Astrocyte (in vitro differentiated cells and primary cell): Measurements from ENCODE around the gene NRAP. TPM values are rescaled to one million over a fixed set of nuclear protein-coding genes. Genes with fewer than 3 reads are reported as not detected.

ENCODE experiments used
- DNase-seq: peaks from one replicate; pipeline ENCODE4 v3.0.0-alpha.2; 2010; ENCODE audit warnings: low read depth
- FAIRE-seq: peaks from 2 replicates; lab custom pipeline; 2011; peaks lifted over from hg19 to GRCh38; lab: Jason Lieb, UNC
- H2AFZ ChIP-seq: 2 replicates; pipeline ENCODE4 v1.6.0; 2012; ENCODE audit warnings: low read depth, low read length, inconsistent platforms
- H3K27ac ChIP-seq: 2 replicates; pipeline ENCODE4 v1.5.1; 2011; ENCODE audit warnings: low read depth, low read length, inconsistent platforms
- H3K27me3 ChIP-seq: 2 replicates; pipeline ENCODE4 v1.6.0; 2011; ENCODE audit warnings: low read length, inconsistent platforms; ENCODE audit not compliant: insufficient read depth
- H3K36me3 ChIP-seq: 2 replicates; pipeline ENCODE4 v1.5.1; 2011; ENCODE audit warnings: low read length, inconsistent platforms; ENCODE audit not compliant: insufficient read depth
- H3K4me1 ChIP-seq: 2 replicates; pipeline ENCODE4 v1.5.1; 2011; ENCODE audit warnings: low read length, inconsistent platforms; ENCODE audit not compliant: insufficient read depth
- H3K4me2 ChIP-seq: 2 replicates; pipeline ENCODE4 v1.6.0; 2012; ENCODE audit warnings: low read length, inconsistent platforms
- H3K4me3 ChIP-seq: 2 replicates; pipeline ENCODE4 v1.5.1; 2011; ENCODE audit warnings: low read depth, mild to moderate bottlenecking, low read length, inconsistent platforms; ENCODE audit not compliant: insufficient read depth
- H3K79me2 ChIP-seq: 2 replicates; pipeline ENCODE4 v1.6.0; 2012; ENCODE audit warnings: mild to moderate bottlenecking, low read length, inconsistent platforms; ENCODE audit not compliant: insufficient read depth
- H3K9ac ChIP-seq: 2 replicates; pipeline ENCODE4 v1.6.0; 2012; ENCODE audit warnings: mild to moderate bottlenecking, low read length, inconsistent platforms
- H3K9me3 ChIP-seq: 2 replicates; pipeline ENCODE4 v1.5.1; 2012; ENCODE audit warnings: low read depth, mild to moderate bottlenecking, low read length, inconsistent platforms; ENCODE audit not compliant: insufficient read depth
- H4K20me1 ChIP-seq: 2 replicates; pipeline ENCODE4 v1.6.0; 2012; ENCODE audit warnings: low read length, inconsistent platforms; ENCODE audit not compliant: insufficient read depth
- H3K27ac Mint-ChIP-seq: one replicate; pipeline ENCODE4 v1.8.0; 2021; ENCODE audit warnings: mild to moderate bottlenecking, mixed read lengths; ENCODE audit not compliant: unreplicated experiment
- H3K27me3 Mint-ChIP-seq: one replicate; pipeline ENCODE4 v1.8.0; 2021; ENCODE audit warnings: low read depth, mixed read lengths; ENCODE audit not compliant: unreplicated experiment
- H3K36me3 Mint-ChIP-seq: one replicate; pipeline ENCODE4 v1.8.0; 2021; ENCODE audit warnings: low read depth, mixed read lengths; ENCODE audit not compliant: unreplicated experiment
- H3K4me1 Mint-ChIP-seq: one replicate; pipeline ENCODE4 v1.8.0; 2021; ENCODE audit warnings: low read depth, mixed read lengths; ENCODE audit not compliant: unreplicated experiment
- H3K4me3 Mint-ChIP-seq: one replicate; pipeline ENCODE4 v1.8.0; 2021; ENCODE audit warnings: mild to moderate bottlenecking, moderate library complexity, mixed read lengths; ENCODE audit not compliant: unreplicated experiment
- H3K9me3 Mint-ChIP-seq: one replicate; pipeline ENCODE4 v1.8.0; 2021; ENCODE audit warnings: mild to moderate bottlenecking, mixed read lengths; ENCODE audit not compliant: unreplicated experiment
- CTCF ChIP-seq: IDR thresholded peaks from 2 replicates; pipeline ENCODE4 v1.5.1; 2011; ENCODE audit warnings: low read depth, mild to moderate bottlenecking, inconsistent platforms, low read length, moderate library complexity; ENCODE audit not compliant: insufficient read depth
- EZH2 ChIP-seq: IDR thresholded peaks from 2 replicates; pipeline ENCODE4 v1.6.1; 2012; ENCODE audit warnings: mild to moderate bottlenecking, low read length, inconsistent platforms; ENCODE audit not compliant: insufficient read depth
- total RNA-seq: library from RNA; stranded (reverse); gene quantifications from 2 replicates; pipeline ENCODE4 v1.2.1, GENCODE V29; 2021

NRAP gene
- total RNA-seq, 1 donor from 2014 or later = not detected

DNA sequence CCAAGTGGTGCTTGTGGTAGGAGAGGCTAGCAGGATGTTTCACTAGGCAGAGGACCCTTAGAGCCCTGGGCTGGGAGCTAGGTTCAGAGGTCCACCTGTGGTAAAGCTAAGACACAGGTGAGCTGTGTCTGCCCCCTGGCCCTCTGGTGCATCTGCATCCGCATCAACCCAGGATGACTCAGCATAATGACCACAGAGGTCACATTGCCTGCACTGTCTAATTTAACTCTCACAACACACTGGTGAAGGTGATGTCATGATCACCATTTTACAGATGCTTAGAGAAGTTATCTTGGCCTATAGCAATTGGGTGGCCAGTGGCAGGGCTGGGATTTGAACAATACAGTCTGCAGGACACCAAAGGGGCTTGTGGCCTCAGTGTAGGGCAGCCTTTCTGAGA lies 77.9 kb downstream of the NRAP start:
- DNase-seq = no peak
- H3K27me3 Mint-ChIP-seq = peaks cover 60% of the 10 kb centered on the region
- Histone ChIP-seq H3K4me3 (no peak overlapping the region), H3K36me3 (no peaks in the 10 kb centered on the region), H3K79me2 (no peaks in the 10 kb centered on the region), H3K27me3 (peaks cover 6% of the 10 kb centered on the region), H3K4me1 (no peaks in the 10 kb centered on the region), H3K4me2 (no peak overlapping the region), H4K20me1 (no peaks in the 10 kb centered on the region), H3K27ac (no peak overlapping the region), H3K9ac (no peak overlapping the region), H3K9me3 (no peaks in the 10 kb centered on the region), H2AFZ (no peak overlapping the region)
- no peak overlapping the region for H3K27ac Mint-ChIP-seq
- peaks cover 4% of the 10 kb centered on the region for H3K9me3 Mint-ChIP-seq
- TF ChIP-seq CTCF (no peak), EZH2 (no peak)
- FAIRE-seq = no peak
- H3K36me3 Mint-ChIP-seq = no peaks in the 10 kb centered on the region
- H3K4me1 Mint-ChIP-seq = peaks cover 3% of the 10 kb centered on the region
- no peak overlapping the region for H3K4me3 Mint-ChIP-seq

DNA sequence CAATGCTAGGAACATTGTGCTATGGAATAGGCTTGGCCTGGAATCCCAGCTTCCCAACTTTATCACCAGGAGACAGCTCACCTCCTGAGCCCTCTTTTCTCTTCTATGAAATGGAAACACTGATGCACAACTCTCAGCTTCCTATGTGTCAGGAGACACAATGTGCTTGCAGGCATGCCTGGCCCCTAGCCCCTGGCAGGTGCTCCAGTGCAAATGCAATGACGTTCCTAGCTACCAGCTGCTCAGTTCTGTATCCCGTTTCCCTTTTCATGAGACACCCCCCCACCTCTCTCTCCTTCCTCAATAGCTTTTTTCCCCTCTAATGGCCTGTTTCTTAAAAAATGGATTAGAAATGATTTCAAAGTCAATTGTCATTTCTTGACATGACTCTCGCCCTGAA lies 80.3 kb downstream of the NRAP start:
- Mint-ChIP-seq H3K27me3 (peaks cover 48% of the 10 kb centered on the region), H3K36me3 (no peaks in the 10 kb centered on the region)
- DNase-seq = no peak

More for the DNA sequence above, 80.3 kb downstream of the NRAP start:
- Histone ChIP-seq H4K20me1 (no peaks in the 10 kb centered on the region), H3K9me3 (no peaks in the 10 kb centered on the region), H3K9ac (no peak overlapping the region), H3K27ac (no peak overlapping the region), H2AFZ (no peak overlapping the region), H3K4me2 (no peak overlapping the region), H3K79me2 (no peaks in the 10 kb centered on the region), H3K4me3 (no peak overlapping the region), H3K4me1 (no peaks in the 10 kb centered on the region), H3K27me3 (peaks cover 9% of the 10 kb centered on the region), H3K36me3 (no peaks in the 10 kb centered on the region)
- peaks cover 4% of the 10 kb centered on the region for H3K9me3 Mint-ChIP-seq
- TF ChIP-seq CTCF (no peak), EZH2 (no peak)
- no peak overlapping the region for H3K4me3 Mint-ChIP-seq
- peaks cover 3% of the 10 kb centered on the region for H3K4me1 Mint-ChIP-seq
- no peak for FAIRE-seq
- H3K27ac Mint-ChIP-seq = no peak overlapping the region
